Measurements from ENCODE around the gene HTR3D.

- TF ChIP-seq POLR2AphosphoS5 (IDR thresholded peaks at IDR 0.05; ENCODE audit: borderline replicate concordance, low read depth, low read length): no peak
- TF ChIP-seq EZH2 (IDR thresholded peaks at IDR 0.05): no peak
Measured at GRCh38 chr3:184022323-184022722, 9.2 kb upstream of the HTR3D start.

Measured in SK-N-MC (cell line).